IMR-90 (cell line): Measurements from ENCODE around the gene UBD. TPM values are rescaled to one million over a fixed set of nuclear protein-coding genes. Genes with fewer than 3 reads are reported as not detected.

Experiments used
- ATAC-seq: fragments of 200-7000 bp; cut with Tn5 transposase; 2 replicates; pipeline ENCODE4 v1.9.1; 2020; ENCODE audit warnings: low read depth, mild to moderate bottlenecking, moderate library complexity
- BruUV-seq: library from RNA; stranded (reverse); fragments of 400-500 nt; replicated peaks from 2 replicates; lab custom pipeline; 2021; lab: Mats Ljungman, UMichigan
- CTCF ChIA-PET: fragments of 300-600 bp; formaldehyde crosslinking; extraction: SDS; loops from one replicate; lab custom pipeline; 2021; ENCODE audit warnings: antibody characterized with exemption; lab: Yijun Ruan, JAX
- POLR2A ChIA-PET: fragments of 300-600 bp; sonication (Branson Sonifier 250); formaldehyde crosslinking; loops from one replicate; lab custom pipeline; 2022; ENCODE audit warnings: antibody characterized with exemption; ENCODE audit not compliant: unreplicated experiment; lab: Charles Lee
- DNase-seq: peaks from one replicate; pipeline ENCODE4 v3.0.0; 2013
- H2AFZ ChIP-seq: replicated peaks from 2 replicates; pipeline ENCODE3; 2013; ENCODE audit warnings: low read length, mild to moderate bottlenecking; ENCODE audit not compliant: poor library complexity
- H2AK5ac ChIP-seq: 2 replicates; pipeline ENCODE4 v1.6.1; 2013; ENCODE audit warnings: low read depth, low read length, inconsistent platforms
- H2AK9ac ChIP-seq: replicated peaks from 2 replicates; pipeline ENCODE3; 2013; ENCODE audit warnings: mild to moderate bottlenecking, low read depth, low read length, moderate library complexity; ENCODE audit not compliant: poor library complexity
- H2BK120ac ChIP-seq: 2 replicates; pipeline ENCODE4 v1.6.1; 2013; ENCODE audit warnings: low read depth, low read length, inconsistent platforms
- H2BK15ac ChIP-seq: 3 replicates; pipeline ENCODE4 v1.6.1; 2013; ENCODE audit warnings: low read depth, low read length, inconsistent platforms
- H2BK20ac ChIP-seq: 2 replicates; pipeline ENCODE4 v1.6.1; 2013; ENCODE audit warnings: low read depth, mild to moderate bottlenecking, inconsistent platforms, low read length, moderate library complexity
- H2BK5ac ChIP-seq: 2 replicates; pipeline ENCODE4 v1.6.1; 2013; ENCODE audit warnings: mild to moderate bottlenecking, low read depth, low read length, inconsistent platforms; ENCODE audit not compliant: poor library complexity, severe bottlenecking
- H3K14ac ChIP-seq: replicated peaks from 2 replicates; pipeline ENCODE4 v1.6.1; 2013; ENCODE audit warnings: low read depth, low read length, inconsistent platforms
- H3K18ac ChIP-seq: 2 replicates; pipeline ENCODE4 v1.6.1; 2013; ENCODE audit warnings: low read depth, low read length, control low read depth
- H3K23ac ChIP-seq: 2 replicates; pipeline ENCODE4 v1.6.1; 2013; ENCODE audit warnings: low read depth, low read length, inconsistent platforms
- H3K27ac ChIP-seq: 2 replicates; pipeline ENCODE4 v1.5.1; 2013; ENCODE audit warnings: mild to moderate bottlenecking, control low read depth, low read length; ENCODE audit not compliant: insufficient read depth
- H3K27me3 ChIP-seq: 2 replicates; pipeline ENCODE4 v1.6.1; 2013; ENCODE audit warnings: low read length; ENCODE audit not compliant: control insufficient read depth, insufficient read depth
- H3K36me3 ChIP-seq: 2 replicates; pipeline ENCODE4 v1.6.1; 2013; ENCODE audit warnings: low read length, mixed read lengths; ENCODE audit not compliant: control insufficient read depth, insufficient read depth
- H3K4ac ChIP-seq: 2 replicates; pipeline ENCODE4 v1.6.1; 2013; ENCODE audit warnings: low read depth, low read length, inconsistent platforms
- H3K4me1 ChIP-seq: 2 replicates; pipeline ENCODE4 v1.6.1; 2013; ENCODE audit warnings: low read length, mixed read lengths; ENCODE audit not compliant: control insufficient read depth, insufficient read depth
- H3K4me2 ChIP-seq: 2 replicates; pipeline ENCODE4 v1.6.1; 2013; ENCODE audit warnings: low read depth, mild to moderate bottlenecking, control low read depth, low read length, moderate library complexity
- H3K4me3 ChIP-seq: 2 replicates; pipeline ENCODE4 v1.5.1; 2013; ENCODE audit warnings: low read depth, mild to moderate bottlenecking, control low read depth, low read length, moderate library complexity; ENCODE audit not compliant: insufficient read depth
- H3K56ac ChIP-seq: 2 replicates; pipeline ENCODE4 v1.6.1; 2013; ENCODE audit warnings: low read length, inconsistent platforms; ENCODE audit not compliant: insufficient read depth; ENCODE audit errors: extremely low read depth
- H3K79me1 ChIP-seq, 2 experiments: 2 replicates each; pipeline ENCODE4 v1.6.1; 2013; ENCODE audit warnings: low read length in 2 of 2, inconsistent platforms in 1 of 2, low read depth in 1 of 2
- H3K9ac ChIP-seq: 2 replicates; pipeline ENCODE4 v1.6.1; 2013; ENCODE audit warnings: low read depth, low read length, control low read depth
- H3K9me1 ChIP-seq: 2 replicates; pipeline ENCODE4 v1.6.1; 2013; ENCODE audit warnings: low read length, inconsistent platforms; ENCODE audit not compliant: insufficient read depth
- H3K9me3 ChIP-seq: 2 replicates; pipeline ENCODE4 v1.6.1; 2013; ENCODE audit warnings: low read length; ENCODE audit not compliant: control insufficient read depth, insufficient read depth
- H4K20me1 ChIP-seq: 2 replicates; pipeline ENCODE4 v1.6.1; 2013; ENCODE audit warnings: low read length, inconsistent platforms; ENCODE audit not compliant: insufficient read depth
- H4K5ac ChIP-seq: 2 replicates; pipeline ENCODE4 v1.6.1; 2013; ENCODE audit warnings: mild to moderate bottlenecking, low read depth, low read length, control low read depth
- H4K8ac ChIP-seq, 2 experiments: 2 replicates each; pipeline ENCODE4 v1.6.1; 2013; ENCODE audit warnings: low read depth in 2 of 2, low read length in 2 of 2, control low read depth in 1 of 2, inconsistent platforms in 1 of 2
- H4K91ac ChIP-seq: 2 replicates; pipeline ENCODE4 v1.6.1; 2013; ENCODE audit warnings: low read depth, low read length, inconsistent platforms; ENCODE audit not compliant: insufficient read depth
- CEBPB ChIP-seq: IDR thresholded peaks from 2 replicates; pipeline ENCODE4 v1.6.1; 2012; ENCODE audit warnings: low read depth, low read length, improper control_type of control experiment
- CHD1 ChIP-seq: IDR thresholded peaks from 2 replicates; pipeline ENCODE4 v1.6.1; 2012; ENCODE audit warnings: low read depth, low read length, improper control_type of control experiment
- MAFK ChIP-seq: IDR thresholded peaks from 2 replicates; pipeline ENCODE4 v1.6.1; 2012; ENCODE audit warnings: low read depth, low read length, improper control_type of control experiment
- RAD21 ChIP-seq: IDR thresholded peaks from 2 replicates; pipeline ENCODE4 v1.6.1; 2012; ENCODE audit warnings: low read length, improper control_type of control experiment
- WGBS, 2 experiments: methylation state at CpG; one replicate each; pipeline versions ENCODE4 v1.1.5 to v1.1.7; 2013; ENCODE audit warnings: missing lambda C conversion rate in 2 of 2; ENCODE audit not compliant: insufficient read length in 1 of 2; ENCODE audit errors: extremely low coverage in 2 of 2; 5-methylcytosine and 5-hydroxymethylcytosine counted together
- dilution Hi-C: fragments of 300-500 bp; cut with HindIII; formaldehyde crosslinking; loops from one replicate; pipeline ENCODE4 v1.14.3; 2018; ENCODE audit warnings: low sequenced_read_pairs; ENCODE audit not compliant: unreplicated experiment
- in situ Hi-C: fragments of 300-500 bp; cut with MboI; formaldehyde crosslinking; loops from 3 replicates; pipeline ENCODE4 v1.14.3; 2019; ENCODE audit warnings: low sequenced_read_pairs, inconsistent platforms, mixed read lengths
- intact Hi-C: fragments of 100-400 bp; cut with micrococcal nuclease; formaldehyde crosslinking; loops from 2 replicates; pipeline ENCODE4 v1.10.0; 2022
- polyA plus RNA-seq, 3 experiments: library from polyadenylated mRNA; depleted of rRNA; stranded (reverse); fragments of >200 nt; gene quantifications; 2 replicates each; pipeline ENCODE4 v1.2.3, GENCODE V29; 2012; ENCODE audit warnings: low replicate concordance in 1 of 3
- total RNA-seq: library from RNA; depleted of rRNA; stranded (reverse); fragments of >200 nt; gene quantifications from 2 replicates; pipeline ENCODE4 v1.2.3, GENCODE V29; 2012

UBD gene
- total and polyA plus RNA-seq, 2 of the 4 experiments (the other 2 are of a cell fraction), result not detected

DNA sequence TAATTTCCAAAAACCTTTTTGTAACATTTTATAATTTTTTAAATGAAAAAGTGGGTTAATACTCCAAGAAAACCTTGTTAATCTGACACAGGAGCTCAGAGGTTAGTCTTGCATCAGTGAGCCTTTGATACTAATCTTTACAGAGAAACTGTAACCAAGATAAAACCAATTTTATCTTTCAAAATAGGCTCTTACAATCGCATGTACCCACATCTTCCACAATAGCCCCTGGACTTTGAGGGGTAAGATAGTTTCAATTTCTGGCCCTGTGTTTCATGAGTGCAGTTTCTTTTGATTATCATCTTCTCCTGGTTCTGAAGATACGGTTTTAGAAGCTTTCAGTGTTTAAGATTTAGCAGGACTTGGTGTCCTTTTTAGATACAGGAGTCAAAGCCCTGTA, 37.3 kb downstream of the UBD start:
- DNase-seq (no peak), ATAC-seq (no peak)
- H3K27ac ChIP-seq, result no peak overlapping the region
- no peak overlapping the region for H3K14ac ChIP-seq
- no peak overlapping the region for H4K8ac ChIP-seq
- H3K9ac ChIP-seq, result no peak overlapping the region
- CTCF ChIA-PET, result no interaction called here
- peaks cover 5% of the 10 kb centered on the region; the same call in 1 of the 2 replicates for H3K9me3 ChIP-seq
- H3K4me1 ChIP-seq, result no peaks in the 10 kb centered on the region
- no peaks in the 10 kb centered on the region for H3K9me1 ChIP-seq
- no peak overlapping the region for H4K91ac ChIP-seq
- H2BK120ac ChIP-seq, result no peak overlapping the region
- no peak overlapping the region for H2AK9ac ChIP-seq
- no peak overlapping the region for H3K18ac ChIP-seq
- H3K4me2 ChIP-seq, result no peak overlapping the region
- H4K20me1 ChIP-seq, result no peaks in the 10 kb centered on the region
- no peaks in the 10 kb centered on the region for H3K27me3 ChIP-seq
- no peak overlapping the region for H2BK5ac ChIP-seq
- POLR2A ChIA-PET, result no interaction called here
- no peak for TF ChIP-seq MAFK
- no peak for TF ChIP-seq CHD1
- no peak for TF ChIP-seq RAD21
- TF ChIP-seq CEBPB, result no peak
- in situ Hi-C loops, result no loop called here
- WGBS, 2 experiments, result no CpG with 5 or more reads among the region's 2 CpGs
- no peak overlapping the region for H2BK20ac ChIP-seq
- no peaks in the 10 kb centered on the region for H3K36me3 ChIP-seq
- H2AFZ ChIP-seq, result no peak overlapping the region
- no peak overlapping the region for H3K23ac ChIP-seq
- intact Hi-C loops, result no loop called here
- no peak overlapping the region for H3K56ac ChIP-seq
- no peaks in the 10 kb centered on the region for H3K79me1 ChIP-seq
- no peak overlapping the region for H2BK15ac ChIP-seq
- H4K5ac ChIP-seq, result no peak overlapping the region
- BruUV-seq, result no TSS peak
- H2AK5ac ChIP-seq, result no peak overlapping the region
- H3K4ac ChIP-seq, result no peak overlapping the region
- no peak overlapping the region for H3K4me3 ChIP-seq
- dilution Hi-C loops, result no loop called here
